HL-60 (cell line): Measurements from ENCODE around the gene ZDHHC4.

Source experiments
- DNase-seq, 2 experiments: peaks; one replicate each; pipeline ENCODE4 v3.0.0-alpha.2; 2010 to 2020; ENCODE audit warnings: low read depth in 1 of 2, low spot score in 1 of 2
- H3K27ac ChIP-seq: fragments of 250-450 bp; sonication (Bioruptor Pico); replicated peaks from 2 replicates; pipeline ENCODE4 v1.5.1; 2020; ENCODE audit warnings: mild to moderate bottlenecking, moderate library complexity
- H3K27me3 ChIP-seq: fragments of 250-450 bp; sonication (Bioruptor Pico); 2 replicates; pipeline ENCODE4 v1.5.1; 2021; ENCODE audit warnings: mild to moderate bottlenecking, moderate library complexity; ENCODE audit not compliant: insufficient read depth, poor library complexity, severe bottlenecking
- H3K4me3 ChIP-seq: replicated peaks from 2 replicates; pipeline ENCODE4 v1.5.1; 2011; ENCODE audit warnings: mild to moderate bottlenecking, control low read depth, low read length; ENCODE audit not compliant: insufficient read depth
- GABPA ChIP-seq: IDR thresholded peaks from 2 replicates; pipeline ENCODE4 v1.6.1; 2012; ENCODE audit warnings: low read depth
- POLR2AphosphoS5 ChIP-seq: IDR thresholded peaks from 2 replicates; pipeline ENCODE4 v1.6.1; 2012; ENCODE audit warnings: low read depth
- SPI1 ChIP-seq: IDR thresholded peaks from 2 replicates; pipeline ENCODE4 v1.6.1; 2012; ENCODE audit warnings: low read depth, mild to moderate bottlenecking, borderline replicate concordance
- TF ChIP-seq, protein P1 (sequence below): IDR thresholded peaks from 2 replicates; pipeline ENCODE4 v1.6.1; 2012; ENCODE audit warnings: low read depth; ENCODE audit not compliant: insufficient replicate concordance
- TF ChIP-seq, protein P2 (sequence below): IDR thresholded peaks from one replicate; pipeline ENCODE4 v1.5.1; 2011; ENCODE audit warnings: low read length, control low read depth, inconsistent platforms; ENCODE audit not compliant: insufficient read depth

ZDHHC4 gene

DNA sequence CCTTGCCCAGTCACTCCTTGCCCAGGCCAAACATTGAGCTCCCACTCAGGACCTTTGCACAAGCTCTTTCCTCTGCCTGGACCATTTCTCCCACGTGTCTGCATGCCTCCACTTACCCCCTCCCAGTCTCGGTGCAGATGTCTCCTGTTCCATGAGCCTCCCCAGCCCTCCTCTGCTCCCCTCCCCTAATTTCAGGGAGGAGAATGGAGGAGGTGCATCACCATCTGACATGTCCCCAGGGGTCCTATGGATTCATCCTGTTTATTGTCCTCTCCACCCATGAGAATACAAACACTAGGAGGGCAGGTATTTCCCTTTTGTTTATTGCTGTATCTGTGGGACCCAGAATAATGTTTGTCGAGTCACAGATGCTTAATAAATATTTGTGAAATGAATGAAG, 17.4 kb upstream of the ZDHHC4 start:
- Histone ChIP-seq H3K4me3 (no peak overlapping the region), H3K27ac (no peak overlapping the region), H3K27me3 (no peaks in the 10 kb centered on the region)
- TF ChIP-seq, protein P1, sequence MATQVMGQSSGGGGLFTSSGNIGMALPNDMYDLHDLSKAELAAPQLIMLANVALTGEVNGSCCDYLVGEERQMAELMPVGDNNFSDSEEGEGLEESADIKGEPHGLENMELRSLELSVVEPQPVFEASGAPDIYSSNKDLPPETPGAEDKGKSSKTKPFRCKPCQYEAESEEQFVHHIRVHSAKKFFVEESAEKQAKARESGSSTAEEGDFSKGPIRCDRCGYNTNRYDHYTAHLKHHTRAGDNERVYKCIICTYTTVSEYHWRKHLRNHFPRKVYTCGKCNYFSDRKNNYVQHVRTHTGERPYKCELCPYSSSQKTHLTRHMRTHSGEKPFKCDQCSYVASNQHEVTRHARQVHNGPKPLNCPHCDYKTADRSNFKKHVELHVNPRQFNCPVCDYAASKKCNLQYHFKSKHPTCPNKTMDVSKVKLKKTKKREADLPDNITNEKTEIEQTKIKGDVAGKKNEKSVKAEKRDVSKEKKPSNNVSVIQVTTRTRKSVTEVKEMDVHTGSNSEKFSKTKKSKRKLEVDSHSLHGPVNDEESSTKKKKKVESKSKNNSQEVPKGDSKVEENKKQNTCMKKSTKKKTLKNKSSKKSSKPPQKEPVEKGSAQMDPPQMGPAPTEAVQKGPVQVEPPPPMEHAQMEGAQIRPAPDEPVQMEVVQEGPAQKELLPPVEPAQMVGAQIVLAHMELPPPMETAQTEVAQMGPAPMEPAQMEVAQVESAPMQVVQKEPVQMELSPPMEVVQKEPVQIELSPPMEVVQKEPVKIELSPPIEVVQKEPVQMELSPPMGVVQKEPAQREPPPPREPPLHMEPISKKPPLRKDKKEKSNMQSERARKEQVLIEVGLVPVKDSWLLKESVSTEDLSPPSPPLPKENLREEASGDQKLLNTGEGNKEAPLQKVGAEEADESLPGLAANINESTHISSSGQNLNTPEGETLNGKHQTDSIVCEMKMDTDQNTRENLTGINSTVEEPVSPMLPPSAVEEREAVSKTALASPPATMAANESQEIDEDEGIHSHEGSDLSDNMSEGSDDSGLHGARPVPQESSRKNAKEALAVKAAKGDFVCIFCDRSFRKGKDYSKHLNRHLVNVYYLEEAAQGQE, result no peak
- no peak for TF ChIP-seq GABPA
- TF ChIP-seq, protein P2, sequence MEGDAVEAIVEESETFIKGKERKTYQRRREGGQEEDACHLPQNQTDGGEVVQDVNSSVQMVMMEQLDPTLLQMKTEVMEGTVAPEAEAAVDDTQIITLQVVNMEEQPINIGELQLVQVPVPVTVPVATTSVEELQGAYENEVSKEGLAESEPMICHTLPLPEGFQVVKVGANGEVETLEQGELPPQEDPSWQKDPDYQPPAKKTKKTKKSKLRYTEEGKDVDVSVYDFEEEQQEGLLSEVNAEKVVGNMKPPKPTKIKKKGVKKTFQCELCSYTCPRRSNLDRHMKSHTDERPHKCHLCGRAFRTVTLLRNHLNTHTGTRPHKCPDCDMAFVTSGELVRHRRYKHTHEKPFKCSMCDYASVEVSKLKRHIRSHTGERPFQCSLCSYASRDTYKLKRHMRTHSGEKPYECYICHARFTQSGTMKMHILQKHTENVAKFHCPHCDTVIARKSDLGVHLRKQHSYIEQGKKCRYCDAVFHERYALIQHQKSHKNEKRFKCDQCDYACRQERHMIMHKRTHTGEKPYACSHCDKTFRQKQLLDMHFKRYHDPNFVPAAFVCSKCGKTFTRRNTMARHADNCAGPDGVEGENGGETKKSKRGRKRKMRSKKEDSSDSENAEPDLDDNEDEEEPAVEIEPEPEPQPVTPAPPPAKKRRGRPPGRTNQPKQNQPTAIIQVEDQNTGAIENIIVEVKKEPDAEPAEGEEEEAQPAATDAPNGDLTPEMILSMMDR, result no peak
- TF ChIP-seq POLR2AphosphoS5, result no peak
- TF ChIP-seq SPI1, result no peak
- DNase-seq, result no peak

DNA sequence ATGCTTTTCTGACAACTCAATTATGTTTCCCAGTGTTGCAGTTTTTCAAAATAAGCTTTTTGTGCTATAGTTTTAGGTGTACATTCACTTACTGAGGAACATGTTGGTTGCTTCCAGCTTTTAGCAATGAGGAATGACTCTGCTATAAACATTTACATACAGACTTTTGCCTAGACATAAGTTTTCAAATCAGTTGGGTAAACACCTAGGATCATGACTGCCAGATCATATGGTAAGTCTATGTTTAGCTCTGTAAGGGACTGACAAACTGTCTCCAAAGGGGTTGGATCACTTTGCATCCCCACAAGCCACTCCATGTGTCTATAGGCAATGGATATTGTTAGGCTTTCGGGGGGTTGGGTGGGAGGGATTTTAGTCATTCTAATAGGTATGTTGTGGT, 15.1 kb upstream of the ZDHHC4 start:
- Histone ChIP-seq H3K27ac (no peak overlapping the region), H3K4me3 (no peak overlapping the region), H3K27me3 (no peaks in the 10 kb centered on the region)
- no peak for DNase-seq
- no peak for TF ChIP-seq POLR2AphosphoS5
- TF ChIP-seq, protein P1, result no peak
- no peak for TF ChIP-seq GABPA
- TF ChIP-seq, protein P2, result no peak
- TF ChIP-seq SPI1, result no peak

DNA sequence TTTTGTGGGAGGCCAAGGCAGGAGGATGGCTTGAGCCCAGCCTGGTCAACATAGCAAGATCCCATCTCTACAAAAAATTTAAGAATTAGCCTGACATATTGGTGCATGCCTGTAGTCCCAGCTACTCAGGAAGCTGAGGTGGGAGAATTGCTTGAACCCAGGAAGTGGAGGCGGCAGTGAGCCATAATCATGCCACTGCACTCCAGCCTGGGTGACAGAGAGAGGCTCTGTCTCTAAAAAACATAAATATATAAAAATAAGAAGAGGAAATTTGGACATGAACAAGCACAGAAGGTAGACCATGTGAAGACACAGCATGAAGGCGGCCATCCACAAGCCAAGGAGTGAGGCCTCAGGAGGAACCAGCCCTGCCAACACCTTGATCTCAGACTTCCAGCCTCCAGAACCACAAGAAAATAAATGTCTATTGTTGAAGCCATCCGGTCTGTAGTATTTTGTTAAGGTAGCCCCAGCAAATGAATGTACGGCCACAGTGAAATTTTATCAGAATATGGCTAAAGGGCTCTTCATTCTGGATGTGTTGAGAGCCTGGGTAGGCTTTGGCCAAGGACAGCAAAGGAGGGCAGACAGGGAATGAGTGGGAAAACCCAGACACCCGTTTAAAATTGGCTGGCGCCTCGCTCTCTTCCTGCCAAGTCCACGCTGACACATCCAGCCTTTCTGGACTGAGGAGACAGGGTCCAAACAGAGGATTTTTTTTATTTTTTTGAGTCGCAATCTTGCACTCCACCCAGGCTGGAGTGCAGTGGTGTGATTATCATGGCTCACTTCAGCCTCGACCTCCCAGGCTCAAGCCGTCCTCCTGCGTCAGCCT, 13.1 kb upstream of the ZDHHC4 start:
- Histone ChIP-seq H3K27ac (no peak overlapping the region), H3K27me3 (no peaks in the 10 kb centered on the region), H3K4me3 (no peak overlapping the region)
- DNase-seq, result no peak
- TF ChIP-seq SPI1 (no peak), GABPA (no peak), POLR2AphosphoS5 (no peak)
- TF ChIP-seq, protein P2, result no peak
- TF ChIP-seq, protein P1, result no peak
